Measurements from ENCODE around the gene TJP2. TPM values are rescaled to one million over a fixed set of nuclear protein-coding genes. Genes with fewer than 3 reads are reported as not detected.

The TJP2 gene
- total RNA-seq, 4 donors from 2014 or later, result 96.3 to 240 (median 117) TPM

GRCh38 chr9:69261636-69262035, 87.6 kb downstream of the TJP2 start:
- no peaks in the 10 kb centered on the region for H3K9me3 ChIP-seq
- H3K36me3 ChIP-seq, result peaks cover 6% of the 10 kb centered on the region
- H3K27me3 ChIP-seq, result no peaks in the 10 kb centered on the region
- no peak for DNase-seq (ENCODE audit: low spot score in 2 of 2)
- H3K27ac ChIP-seq, result no peak overlapping the region
- TF ChIP-seq EP300 (IDR thresholded peaks at IDR 0.05), result no peak
- no peak for TF ChIP-seq CTCF (IDR thresholded peaks at IDR 0.05)
- no peak for TF ChIP-seq POLR2A (IDR thresholded peaks at IDR 0.05)
- TF ChIP-seq POLR2AphosphoS5 (IDR thresholded peaks at IDR 0.05), result no peak
- no peaks in the 10 kb centered on the region for H3K4me1 ChIP-seq
- no peak overlapping the region for H3K4me3 ChIP-seq
- 88% methylated on average over 3 of the region's 3 CpGs for WGBS

- no peaks in the 10 kb centered on the region for H3K27me3 ChIP-seq
- no peaks in the 10 kb centered on the region for H3K4me1 ChIP-seq
- H3K27ac ChIP-seq, result no peak overlapping the region
- no peak overlapping the region for H3K4me3 ChIP-seq
- 78% methylated on average over 7 of the region's 7 CpGs for WGBS
- H3K36me3 ChIP-seq, result no peaks in the 10 kb centered on the region
- H3K9me3 ChIP-seq, result no peaks in the 10 kb centered on the region
- TF ChIP-seq CTCF (IDR thresholded peaks at IDR 0.05) (no peak), POLR2A (IDR thresholded peaks at IDR 0.05) (no peak), EP300 (IDR thresholded peaks at IDR 0.05) (no peak), POLR2AphosphoS5 (IDR thresholded peaks at IDR 0.05) (no peak)
- no peak for DNase-seq (ENCODE audit: low spot score in 2 of 2)
Measured at GRCh38 chr9:69264526-69264925, 90.4 kb downstream of the TJP2 start.

GRCh38 chr9:69265891-69266290, 91.8 kb downstream of the TJP2 start:
- no peaks in the 10 kb centered on the region for H3K27me3 ChIP-seq
- H3K4me3 ChIP-seq, result no peak overlapping the region
- no peak for DNase-seq (ENCODE audit: low spot score in 2 of 2)
- TF ChIP-seq EP300 (IDR thresholded peaks at IDR 0.05) (no peak), CTCF (IDR thresholded peaks at IDR 0.05) (no peak), POLR2A (IDR thresholded peaks at IDR 0.05) (no peak), POLR2AphosphoS5 (IDR thresholded peaks at IDR 0.05) (no peak)
- no peaks in the 10 kb centered on the region for H3K9me3 ChIP-seq
- H3K27ac ChIP-seq, result no peak overlapping the region
- H3K4me1 ChIP-seq, result no peaks in the 10 kb centered on the region
- H3K36me3 ChIP-seq, result no peaks in the 10 kb centered on the region
- WGBS, result 81% methylated on average over 9 of the region's 9 CpGs

GRCh38 chr9:69272212-69272611, 98.1 kb downstream of the TJP2 start:
- Histone ChIP-seq H3K36me3 (no peaks in the 10 kb centered on the region), H3K4me3 (no peak overlapping the region), H3K9me3 (no peaks in the 10 kb centered on the region), H3K27ac (no peak overlapping the region), H3K27me3 (no peaks in the 10 kb centered on the region), H3K4me1 (no peaks in the 10 kb centered on the region)
- no peak for DNase-seq (ENCODE audit: low spot score in 2 of 2)
- 76% methylated on average over 1 of the region's 1 CpG for WGBS
- no peak for TF ChIP-seq POLR2AphosphoS5 (IDR thresholded peaks at IDR 0.05)
- no peak for TF ChIP-seq POLR2A (IDR thresholded peaks at IDR 0.05)
- no peak for TF ChIP-seq EP300 (IDR thresholded peaks at IDR 0.05)

- H3K4me3 ChIP-seq, result no peak overlapping the region
- no peak for TF ChIP-seq POLR2AphosphoS5 (IDR thresholded peaks at IDR 0.05)
- TF ChIP-seq POLR2A (IDR thresholded peaks at IDR 0.05), result no peak
- TF ChIP-seq CTCF (IDR thresholded peaks at IDR 0.05), result no peak
- no peak for TF ChIP-seq EP300 (IDR thresholded peaks at IDR 0.05)
- WGBS, result 75% methylated on average over 3 of the region's 4 CpGs
- H3K4me1 ChIP-seq, result no peaks in the 10 kb centered on the region
- H3K27me3 ChIP-seq, result no peaks in the 10 kb centered on the region
- no peak overlapping the region for H3K27ac ChIP-seq
- DNase-seq (ENCODE audit: low spot score in 2 of 2), result no peak
- no peaks in the 10 kb centered on the region for H3K36me3 ChIP-seq
- no peaks in the 10 kb centered on the region for H3K9me3 ChIP-seq
Measured at GRCh38 chr9:69273161-69273560, 99.1 kb downstream of the TJP2 start.

GRCh38 chr9:69276775-69277174, 102.7 kb downstream of the TJP2 start:
- H3K27ac ChIP-seq, result no peak overlapping the region
- no peaks in the 10 kb centered on the region for H3K9me3 ChIP-seq
- no peaks in the 10 kb centered on the region for H3K36me3 ChIP-seq
- TF ChIP-seq POLR2A (IDR thresholded peaks at IDR 0.05), result no peak
- no peak for TF ChIP-seq EP300 (IDR thresholded peaks at IDR 0.05)
- no peak for TF ChIP-seq CTCF (IDR thresholded peaks at IDR 0.05)
- no peak for TF ChIP-seq POLR2AphosphoS5 (IDR thresholded peaks at IDR 0.05)
- H3K4me1 ChIP-seq, result no peaks in the 10 kb centered on the region
- DNase-seq (ENCODE audit: low spot score in 2 of 2), result no peak
- WGBS, result 85% methylated on average over 5 of the region's 5 CpGs
- no peak overlapping the region for H3K4me3 ChIP-seq
- H3K27me3 ChIP-seq, result no peaks in the 10 kb centered on the region

Data from suprapubic skin (tissue), 4 donors.